SK-N-MC (cell line): Measurements from ENCODE around the gene ALDH1L2.

Experiments
- EZH2 ChIP-seq: fragments of 200-600 bp; sonication (generic); IDR thresholded peaks from one replicate; pipeline ENCODE4 v1.6.1; 2017; ENCODE audit warnings: antibody characterized with exemption
- FOXP2 ChIP-seq: optimal IDR thresholded peaks from 2 replicates; pipeline ENCODE3; 2011; ENCODE audit warnings: mild to moderate bottlenecking, moderate library complexity; ENCODE audit not compliant: insufficient read depth; ENCODE audit errors: extremely low read length, control extremely low read depth
- POLR2AphosphoS5 ChIP-seq: IDR thresholded peaks from 2 replicates; pipeline ENCODE4 v1.6.1; 2012; ENCODE audit warnings: mild to moderate bottlenecking, low read depth, low read length, borderline replicate concordance

DNA sequence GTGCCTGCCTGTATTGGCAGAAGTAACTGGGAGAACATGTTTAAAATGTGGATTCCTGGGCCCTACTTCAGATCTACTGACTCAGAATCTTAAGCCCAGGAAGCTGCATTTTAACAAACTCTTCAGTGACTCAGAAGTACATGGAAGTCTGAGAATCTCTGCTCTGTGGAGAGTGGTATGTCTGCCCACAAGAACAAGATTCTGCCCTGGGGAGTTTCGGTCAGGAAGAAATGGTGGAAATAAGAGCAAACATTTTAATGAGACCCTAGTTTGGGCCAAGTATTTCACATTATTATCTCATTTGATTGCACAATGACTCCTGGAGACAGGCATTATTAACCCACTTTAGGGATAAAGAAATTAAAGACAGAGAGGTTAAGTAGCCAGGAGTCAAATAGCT is 8.2 kb downstream of the ALDH1L2 start:
- TF ChIP-seq POLR2AphosphoS5 (no peak), EZH2 (no peak), FOXP2 (no peak)
